PC-9 (cell line): ENCODE data around the gene COG5. TPM values are rescaled to one million over a fixed set of nuclear protein-coding genes. Genes with fewer than 3 reads are reported as not detected.

Experiments
- BruUV-seq: library from RNA; stranded (reverse); fragments of 400-500 nt; replicated peaks from 2 replicates; lab custom pipeline; 2021; lab: Mats Ljungman, UMichigan
- CTCF ChIA-PET: fragments of 300-600 bp; sonication (Branson Sonifier 250); formaldehyde crosslinking; loops from one replicate; lab custom pipeline; 2022; ENCODE audit warnings: antibody characterized with exemption; lab: Charles Lee
- POLR2A ChIA-PET: fragments of 300-600 bp; sonication (Branson Sonifier 250); formaldehyde crosslinking; loops from one replicate; lab custom pipeline; 2022; ENCODE audit warnings: antibody characterized with exemption; ENCODE audit not compliant: unreplicated experiment; lab: Charles Lee
- DNase-seq, 2 experiments: peaks; one replicate each; pipeline versions ENCODE4 v3.0.0 to v3.0.0-alpha.2; 2015 to 2022; ENCODE audit warnings: mixed read lengths in 1 of 2
- H2AFZ ChIP-seq: fragments of 200-600 bp; sonication (generic); 2 replicates; pipeline ENCODE4 v1.8.1; 2017; ENCODE audit warnings: antibody characterized with exemption
- H3F3A ChIP-seq: fragments of 200-600 bp; sonication (generic); 2 replicates; pipeline ENCODE4 v1.8.1; 2017; ENCODE audit warnings: antibody characterized with exemption, mild to moderate bottlenecking, low read depth; ENCODE audit not compliant: insufficient read depth
- H3K27ac ChIP-seq: fragments of 200-600 bp; sonication (generic); 2 replicates; pipeline ENCODE4 v1.6.1; 2016; ENCODE audit warnings: mixed run types
- H3K27me3 ChIP-seq: fragments of 200-600 bp; sonication (generic); 2 replicates; pipeline ENCODE4 v1.6.1; 2016; ENCODE audit warnings: low read depth, mixed run types; ENCODE audit not compliant: insufficient read depth
- H3K36me3 ChIP-seq: fragments of 200-600 bp; sonication (generic); 2 replicates; pipeline ENCODE4 v1.6.1; 2016; ENCODE audit warnings: low read depth, mixed run types
- H3K4me1 ChIP-seq: fragments of 200-600 bp; sonication (generic); replicated peaks from 2 replicates; pipeline ENCODE4 v1.6.1; 2016; ENCODE audit warnings: mixed run types; ENCODE audit not compliant: insufficient read depth
- H3K4me2 ChIP-seq: fragments of 200-600 bp; sonication (generic); 2 replicates; pipeline ENCODE4 v1.6.1; 2017; ENCODE audit warnings: mixed run types
- H3K4me3 ChIP-seq: fragments of 200-600 bp; sonication (generic); 2 replicates; pipeline ENCODE4 v1.6.1; 2016; ENCODE audit warnings: mixed run types
- H3K79me2 ChIP-seq: fragments of 200-600 bp; sonication (generic); 2 replicates; pipeline ENCODE4 v1.6.1; 2017; ENCODE audit warnings: low read depth, mixed run types
- H3K9me2 ChIP-seq: fragments of 200-600 bp; sonication (generic); 2 replicates; pipeline ENCODE4 v1.8.1; 2017; ENCODE audit warnings: mild to moderate bottlenecking; ENCODE audit not compliant: insufficient read depth
- H3K9me3 ChIP-seq: fragments of 200-600 bp; sonication (generic); 2 replicates; pipeline ENCODE4 v1.8.1; 2016; ENCODE audit warnings: low read depth; ENCODE audit not compliant: insufficient read depth
- H4K20me1 ChIP-seq: fragments of 200-600 bp; sonication (generic); 2 replicates; pipeline ENCODE4 v1.8.1; 2017; ENCODE audit not compliant: insufficient read depth
- CTCF ChIP-seq: fragments of 200-600 bp; sonication (generic); conservative IDR thresholded peaks from 2 replicates; pipeline ENCODE4 v1.6.1; 2017; ENCODE audit warnings: mixed run types, antibody characterized with exemption, mild to moderate bottlenecking, moderate library complexity
- EZH2 ChIP-seq: fragments of 200-600 bp; sonication (generic); IDR thresholded peaks from 2 replicates; pipeline ENCODE4 v1.8.0; 2017; ENCODE audit warnings: antibody characterized with exemption, low read depth
- intact Hi-C: fragments of 100-400 bp; cut with micrococcal nuclease; formaldehyde crosslinking; loops from one replicate; pipeline ENCODE4 v1.10.0; 2022; ENCODE audit not compliant: unreplicated experiment
- total RNA-seq: library from RNA; stranded (reverse); gene quantifications from 2 replicates; pipeline ENCODE4 v1.2.3, GENCODE V29; 2021

Gene COG5
- total RNA-seq, 1 experiment from 2014 or later = 43.5 TPM

GRCh38 chr7:107186240-107186639 lies 377.5 kb downstream of the COG5 start:
- no peak for DNase-seq
- peaks cover 25% of the 10 kb centered on the region; the same call in 1 of the 2 replicates for H4K20me1 ChIP-seq
- no peaks in the 10 kb centered on the region for H3K27me3 ChIP-seq
- no peak overlapping the region for H3K4me2 ChIP-seq
- CTCF ChIA-PET = no interaction called here
- no peak overlapping the region for H3K27ac ChIP-seq
- no peaks in the 10 kb centered on the region for H3K4me1 ChIP-seq
- no peaks in the 10 kb centered on the region for H3K79me2 ChIP-seq
- H3K9me3 ChIP-seq = no peaks in the 10 kb centered on the region
- peaks cover under 1% of the 10 kb centered on the region; the same call in 1 of the 2 replicates for H3F3A ChIP-seq
- no peak for TF ChIP-seq CTCF
- TF ChIP-seq EZH2 = no peak
- POLR2A ChIA-PET = no interaction called here
- intact Hi-C loops = no loop called here
- H3K4me3 ChIP-seq = no peak overlapping the region
- H2AFZ ChIP-seq = no peak overlapping the region
- peaks cover 59% of the 10 kb centered on the region for H3K36me3 ChIP-seq
- BruUV-seq = no TSS peak
- no peaks in the 10 kb centered on the region for H3K9me2 ChIP-seq

GRCh38 chr7:107185716-107186115 lies 378.0 kb downstream of the COG5 start:
- peaks cover 5% of the 10 kb centered on the region; the same call in 1 of the 2 replicates for H3F3A ChIP-seq
- H3K79me2 ChIP-seq = no peaks in the 10 kb centered on the region; the same call in 1 of the 2 replicates
- peaks cover 26% of the 10 kb centered on the region for H4K20me1 ChIP-seq
- peaks cover 59% of the 10 kb centered on the region for H3K36me3 ChIP-seq
- no peak overlapping the region for H3K4me3 ChIP-seq
- H3K27ac ChIP-seq = no peak overlapping the region
- intact Hi-C loops = no loop called here
- H3K27me3 ChIP-seq = no peaks in the 10 kb centered on the region
- no peaks in the 10 kb centered on the region for H3K9me2 ChIP-seq
- H3K9me3 ChIP-seq = no peaks in the 10 kb centered on the region
- POLR2A ChIA-PET = no interaction called here
- no peak overlapping the region for H2AFZ ChIP-seq
- H3K4me1 ChIP-seq = no peaks in the 10 kb centered on the region; the same call in 1 of the 2 replicates
- CTCF ChIA-PET = no interaction called here
- no peak overlapping the region for H3K4me2 ChIP-seq
- DNase-seq = no peak
- TF ChIP-seq EZH2 (no peak), CTCF (no peak)
- no TSS peak for BruUV-seq

DNA sequence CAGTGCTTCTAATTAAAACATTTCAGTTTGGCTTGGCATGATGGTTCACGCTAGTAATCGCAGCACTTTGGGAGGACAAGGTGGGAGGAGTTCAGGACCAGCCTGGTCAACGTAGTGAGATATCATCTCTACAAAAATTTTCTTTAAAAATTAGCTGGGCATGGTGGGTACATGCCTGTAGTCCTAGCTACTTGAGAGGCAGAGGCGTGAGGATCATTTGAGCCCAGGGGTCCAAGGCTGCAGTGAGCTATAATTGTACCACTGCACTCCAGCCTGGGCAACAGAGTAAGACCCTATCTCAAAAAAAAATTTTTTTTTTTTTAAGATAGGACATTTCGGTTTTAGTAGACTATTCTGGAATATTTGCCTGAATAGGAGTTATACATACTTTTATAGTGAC lies 382.5 kb downstream of the COG5 start:
- BruUV-seq = no TSS peak
- no peak overlapping the region for H3K27ac ChIP-seq
- peaks cover 36% of the 10 kb centered on the region for H3K79me2 ChIP-seq
- H2AFZ ChIP-seq = no peak overlapping the region
- H3F3A ChIP-seq = peaks cover 18% of the 10 kb centered on the region; the same call in 1 of the 2 replicates
- peaks cover 20% of the 10 kb centered on the region for H3K4me1 ChIP-seq
- no peaks in the 10 kb centered on the region for H3K9me2 ChIP-seq
- H4K20me1 ChIP-seq = peaks cover 52% of the 10 kb centered on the region
- H3K4me2 ChIP-seq = no peak overlapping the region
- H3K9me3 ChIP-seq = no peaks in the 10 kb centered on the region
- no peak for TF ChIP-seq CTCF
- TF ChIP-seq EZH2 = no peak
- ChIA-PET CTCF (interaction anchor here (0.8 to 1.0 kb wide), 2 partner anchors 14 to 28 kb away, joined by 3 read pairs; no protein-coding TSS in a partner anchor), POLR2A (interaction anchor here (0.6 kb wide), 2 partner anchors 13 to 1274 kb away, joined by 3 to 5 read pairs; no protein-coding TSS in a partner anchor)
- DNase-seq = no peak
- intact Hi-C loops = no loop called here
- peaks cover 60% of the 10 kb centered on the region for H3K36me3 ChIP-seq
- no peaks in the 10 kb centered on the region for H3K27me3 ChIP-seq
- no peak overlapping the region for H3K4me3 ChIP-seq
